PC-3 (cell line): Measurements from ENCODE around the gene B3GNT2. TPM values are rescaled to one million over a fixed set of nuclear protein-coding genes. Genes with fewer than 3 reads are reported as not detected.
A peak's percentile ranks its signal among the peaks of the same experiment; 100 is the strongest.

Source experiments
- ATAC-seq: fragments of 200-7000 bp; cut with Tn5 transposase; 2 replicates; pipeline ENCODE4 v1.9.1; 2020; ENCODE audit warnings: mild to moderate bottlenecking, moderate library complexity
- BruUV-seq: library from RNA; stranded (reverse); fragments of 400-500 nt; replicated peaks from 2 replicates; lab custom pipeline; 2021; lab: Mats Ljungman, UMichigan
- CTCF ChIA-PET: fragments of 300-600 bp; sonication (Branson Sonifier 250); formaldehyde crosslinking; loops from one replicate; lab custom pipeline; 2022; ENCODE audit warnings: antibody characterized with exemption; lab: Charles Lee
- POLR2A ChIA-PET: fragments of 300-600 bp; sonication (Branson Sonifier 250); formaldehyde crosslinking; loops from one replicate; lab custom pipeline; 2022; ENCODE audit warnings: antibody characterized with exemption; ENCODE audit not compliant: unreplicated experiment; lab: Charles Lee
- DNase-seq: peaks from one replicate; pipeline ENCODE4 v3.0.0-alpha.2; 2015
- H2AFZ ChIP-seq: fragments of 300-600 bp; sonication (generic); 2 replicates; pipeline ENCODE4 v1.6.0; 2016; ENCODE audit warnings: antibody characterized with exemption, low read length
- H3F3A ChIP-seq: fragments of 300-600 bp; sonication (generic); one replicate; pipeline ENCODE4 v1.6.0; 2017; ENCODE audit warnings: antibody characterized with exemption, low read length, control low read depth, mild to moderate bottlenecking; ENCODE audit not compliant: unreplicated experiment
- H3K27ac ChIP-seq: fragments of 300-600 bp; sonication (generic); 2 replicates; pipeline ENCODE4 v1.5.1; 2016; ENCODE audit warnings: mild to moderate bottlenecking, low read length
- H3K27me3 ChIP-seq: fragments of 300-600 bp; sonication (generic); 2 replicates; pipeline ENCODE4 v1.6.1; 2016; ENCODE audit warnings: low read length, mixed read lengths
- H3K36me3 ChIP-seq: fragments of 300-600 bp; sonication (generic); 2 replicates; pipeline ENCODE4 v1.6.1; 2016; ENCODE audit warnings: low read depth, mixed run types, low read length, mixed read lengths
- H3K4me1 ChIP-seq: fragments of 300-600 bp; sonication (generic); 2 replicates; pipeline ENCODE4 v1.5.1; 2016; ENCODE audit warnings: low read length; ENCODE audit not compliant: insufficient read depth
- H3K4me2 ChIP-seq: fragments of 300-600 bp; sonication (generic); 2 replicates; pipeline ENCODE4 v1.6.0; 2016; ENCODE audit warnings: low read length
- H3K4me3 ChIP-seq: fragments of 300-600 bp; sonication (generic); 2 replicates; pipeline ENCODE4 v1.5.1; 2016; ENCODE audit warnings: mild to moderate bottlenecking, low read length, mixed read lengths
- H3K79me2 ChIP-seq: fragments of 300-600 bp; sonication (generic); 2 replicates; pipeline ENCODE4 v1.6.1; 2017; ENCODE audit warnings: low read length, mixed read lengths
- H3K9ac ChIP-seq: fragments of 300-600 bp; sonication (generic); 2 replicates; pipeline ENCODE4 v1.6.0; 2016; ENCODE audit warnings: mild to moderate bottlenecking, low read length
- H3K9me2 ChIP-seq: fragments of 300-600 bp; sonication (generic); replicated peaks from 2 replicates; pipeline ENCODE4 v1.6.1; 2016; ENCODE audit warnings: mixed run types, low read length, mixed read lengths
- H3K9me3 ChIP-seq: fragments of 300-600 bp; sonication (generic); 2 replicates; pipeline ENCODE4 v1.6.1; 2016; ENCODE audit warnings: low read length, mixed read lengths
- H4K20me1 ChIP-seq: fragments of 300-600 bp; sonication (generic); 2 replicates; pipeline ENCODE4 v1.6.1; 2016; ENCODE audit warnings: low read length, mixed read lengths
- CTCF ChIP-seq: fragments of 300-600 bp; sonication (generic); conservative IDR thresholded peaks from 2 replicates; pipeline ENCODE4 v1.5.1; 2017; ENCODE audit warnings: antibody characterized with exemption, low read depth, mild to moderate bottlenecking, low read length
- EZH2 ChIP-seq: fragments of 300-600 bp; sonication (generic); IDR thresholded peaks from one replicate; pipeline ENCODE4 v1.6.1; 2017; ENCODE audit warnings: antibody characterized with exemption, mild to moderate bottlenecking, low read length; ENCODE audit not compliant: unreplicated experiment
- EZH2phosphoT487 ChIP-seq: fragments of 300-600 bp; sonication (generic); IDR thresholded peaks from 2 replicates; pipeline ENCODE4 v1.6.1; 2018; ENCODE audit warnings: mild to moderate bottlenecking, antibody characterized with exemption, low read length, borderline replicate concordance
- intact Hi-C: fragments of 100-400 bp; cut with micrococcal nuclease; formaldehyde crosslinking; loops from 2 replicates; pipeline ENCODE4 v1.9.0; 2023
- total RNA-seq: library from RNA; depleted of rRNA; stranded (reverse); fragments of >200 nt; gene quantifications from 2 replicates; pipeline ENCODE4 v1.2.3, GENCODE V29; 2014

The B3GNT2 gene
- total RNA-seq, 1 experiment from 2014 or later, result 18.0 TPM

GRCh38 chr2:62227386-62228075 is 31.6 kb downstream of the B3GNT2 start:
- H3F3A ChIP-seq, result no peaks in the 10 kb centered on the region
- POLR2A ChIA-PET, result no interaction called here
- no peaks in the 10 kb centered on the region for H3K4me1 ChIP-seq
- no peak overlapping the region for H3K4me3 ChIP-seq
- DNase-seq (peak; percentile 17), ATAC-seq (peak; percentile 55; the same call in 1 of the 2 replicates)
- H3K9me3 ChIP-seq, result no peaks in the 10 kb centered on the region
- no peak overlapping the region for H3K27ac ChIP-seq
- no peak overlapping the region for H2AFZ ChIP-seq
- peaks cover 8% of the 10 kb centered on the region; the same call in 1 of the 2 replicates for H3K36me3 ChIP-seq
- TF ChIP-seq EZH2 (no peak), CTCF (no peak), EZH2phosphoT487 (no peak)
- H4K20me1 ChIP-seq, result no peaks in the 10 kb centered on the region
- CTCF ChIA-PET, result interaction anchor here (0.6 kb wide), 1 partner anchor 11 kb away, joined by 6 read pairs; no protein-coding TSS in a partner anchor
- H3K27me3 ChIP-seq, result no peaks in the 10 kb centered on the region
- H3K79me2 ChIP-seq, result no peaks in the 10 kb centered on the region
- no peak overlapping the region for H3K9ac ChIP-seq
- no peaks in the 10 kb centered on the region for H3K9me2 ChIP-seq
- no peak overlapping the region for H3K4me2 ChIP-seq
- intact Hi-C loops, result no loop called here
- no TSS peak for BruUV-seq

GRCh38 chr2:62229082-62229605 is 33.2 kb downstream of the B3GNT2 start:
- ATAC-seq, result no peak
- Histone ChIP-seq H3K4me3 (no peak overlapping the region), H4K20me1 (no peaks in the 10 kb centered on the region), H3K9ac (no peak overlapping the region), H3K9me3 (no peaks in the 10 kb centered on the region), H2AFZ (no peak overlapping the region), H3K4me2 (no peak overlapping the region), H3K36me3 (no peaks in the 10 kb centered on the region), H3K9me2 (no peaks in the 10 kb centered on the region), H3K27ac (no peak overlapping the region), H3K4me1 (no peaks in the 10 kb centered on the region), H3F3A (no peaks in the 10 kb centered on the region), H3K27me3 (no peaks in the 10 kb centered on the region), H3K79me2 (no peaks in the 10 kb centered on the region)
- no TSS peak for BruUV-seq
- intact Hi-C loops, result no loop called here
- no peak for DNase-seq
- TF ChIP-seq EZH2, result no peak
- TF ChIP-seq EZH2phosphoT487, result no peak
- TF ChIP-seq CTCF, result no peak
- POLR2A ChIA-PET, result no interaction called here
- CTCF ChIA-PET, result no interaction called here

GRCh38 chr2:62231541-62231940 is 35.6 kb downstream of the B3GNT2 start:
- H4K20me1 ChIP-seq, result no peaks in the 10 kb centered on the region
- H3K36me3 ChIP-seq, result no peaks in the 10 kb centered on the region
- no peaks in the 10 kb centered on the region for H3F3A ChIP-seq
- H3K9me2 ChIP-seq, result no peaks in the 10 kb centered on the region
- H3K9me3 ChIP-seq, result no peaks in the 10 kb centered on the region
- H3K4me3 ChIP-seq, result no peak overlapping the region
- intact Hi-C loops, result no loop called here
- H2AFZ ChIP-seq, result no peak overlapping the region
- ChIA-PET POLR2A (no interaction called here), CTCF (no interaction called here)
- no peak overlapping the region for H3K4me2 ChIP-seq
- no peak overlapping the region for H3K27ac ChIP-seq
- BruUV-seq, result no TSS peak
- no peak overlapping the region for H3K9ac ChIP-seq
- H3K4me1 ChIP-seq, result no peaks in the 10 kb centered on the region
- TF ChIP-seq CTCF, result no peak
- TF ChIP-seq EZH2phosphoT487, result no peak
- no peak for TF ChIP-seq EZH2
- no peaks in the 10 kb centered on the region for H3K27me3 ChIP-seq
- H3K79me2 ChIP-seq, result no peaks in the 10 kb centered on the region
- ATAC-seq, result no peak
- no peak for DNase-seq
